ENCODE results near the gene NT5C2. TPM values are rescaled to one million over a fixed set of nuclear protein-coding genes. Genes with fewer than 3 reads are reported as not detected.

The NT5C2 gene
- total and polyA plus RNA-seq, 2 donors (not counting 1 experiment from before 2014, with no cell fraction given): 38.6 to 80.8 TPM

GRCh38 chr10:103078676-103079075 is 114.4 kb downstream of the NT5C2 start:
- H3K9me3 ChIP-seq (ENCODE audit: control extremely low read depth in 1 of 3, control insufficient read depth in 2 of 3, insufficient read depth in 1 of 3, low read length in 2 of 3): no peaks in the 10 kb centered on the region
- H3K9me3 Mint-ChIP-seq (ENCODE audit: insufficient read depth): no peaks in the 10 kb centered on the region
- H3K79me2 ChIP-seq (ENCODE audit: control insufficient read depth, insufficient read depth, low read length): no peaks in the 10 kb centered on the region
- no peak overlapping the region for H2AFZ ChIP-seq (ENCODE audit: insufficient read depth, low read depth, low read length, poor library complexity, severe bottlenecking)
- H3K4me1 ChIP-seq (ENCODE audit: control insufficient read depth in 2 of 2, insufficient read depth in 2 of 2, low read length in 2 of 2): no peaks in the 10 kb centered on the region
- H3K4me3 ChIP-seq (ENCODE audit: control extremely low read depth in 1 of 5, extremely low read depth in 1 of 5, insufficient read depth in 1 of 5, low read depth in 2 of 5, low read length in 4 of 5): no peak overlapping the region
- DNase-seq (no peak), ATAC-seq (ENCODE audit: low read depth) (no peak)
- H3K36me3 ChIP-seq (replicated peaks in 1 of 2; ENCODE audit: control extremely low read depth in 1 of 2, control insufficient read depth in 1 of 2, extremely low read depth in 1 of 2, insufficient read depth in 2 of 2, low read length in 1 of 2): peaks cover 0 to 11% of the 10 kb centered on the region in 2 experiments
- 96% methylated on average over 10 of the region's 14 CpGs for WGBS (ENCODE audit: insufficient coverage)
- H3K4me1 Mint-ChIP-seq: no peaks in the 10 kb centered on the region
- CTCF ChIA-PET: no interaction called here
- no peaks in the 10 kb centered on the region for H3K27me3 Mint-ChIP-seq
- TF ChIP-seq CTCF (IDR thresholded peaks at IDR 0.05) (no peak), EZH2 (IDR thresholded peaks at IDR 0.05; ENCODE audit: borderline replicate concordance, insufficient read depth, low read depth, low read length, poor library complexity, severe bottlenecking) (no peak)
- no peaks in the 10 kb centered on the region for H3K27me3 ChIP-seq (replicated peaks in 1 of 4; ENCODE audit: control extremely low read depth in 1 of 4, control insufficient read depth in 3 of 4, insufficient read depth in 4 of 4, low read length in 3 of 4)
- no peak overlapping the region for H3K9ac ChIP-seq (ENCODE audit: low read length)
- POLR2A ChIA-PET: no interaction called here
- no peak overlapping the region for H3K4me3 Mint-ChIP-seq
- H3K27ac ChIP-seq (ENCODE audit: low read length in 2 of 2): no peak overlapping the region
- no peaks in the 10 kb centered on the region for H4K20me1 ChIP-seq (ENCODE audit: control insufficient read depth, insufficient read depth, low read length, poor library complexity, severe bottlenecking)
- no peak overlapping the region for H3K27ac Mint-ChIP-seq
- intact Hi-C loops (cut with micrococcal nuclease): no loop called here
- H3K4me2 ChIP-seq (replicated peaks; ENCODE audit: low read depth, low read length, poor library complexity, severe bottlenecking): no peak overlapping the region

GRCh38 chr10:103078309-103078615 is 114.8 kb downstream of the NT5C2 start:
- no peaks in the 10 kb centered on the region for H3K79me2 ChIP-seq (ENCODE audit: control insufficient read depth, insufficient read depth, low read length)
- no peak overlapping the region for H3K4me2 ChIP-seq (replicated peaks; ENCODE audit: low read depth, low read length, poor library complexity, severe bottlenecking)
- H3K4me1 ChIP-seq (ENCODE audit: control insufficient read depth in 2 of 2, insufficient read depth in 2 of 2, low read length in 2 of 2): no peaks in the 10 kb centered on the region
- no peak for DNase-seq
- no peak for ATAC-seq (ENCODE audit: low read depth)
- no peak overlapping the region for H3K9ac ChIP-seq (ENCODE audit: low read length)
- no peak overlapping the region for H3K4me3 Mint-ChIP-seq
- no peaks in the 10 kb centered on the region for H3K9me3 ChIP-seq (ENCODE audit: control extremely low read depth in 1 of 3, control insufficient read depth in 2 of 3, insufficient read depth in 1 of 3, low read length in 2 of 3)
- no peaks in the 10 kb centered on the region for H3K9me3 Mint-ChIP-seq (ENCODE audit: insufficient read depth)
- CTCF ChIA-PET: no interaction called here
- no peak overlapping the region for H3K27ac ChIP-seq (ENCODE audit: low read length in 2 of 2)
- H3K27ac Mint-ChIP-seq: no peak overlapping the region
- peaks cover 0 to 11% of the 10 kb centered on the region in 2 experiments for H3K36me3 ChIP-seq (replicated peaks in 1 of 2; ENCODE audit: control extremely low read depth in 1 of 2, control insufficient read depth in 1 of 2, extremely low read depth in 1 of 2, insufficient read depth in 2 of 2, low read length in 1 of 2)
- H3K27me3 Mint-ChIP-seq: no peaks in the 10 kb centered on the region
- TF ChIP-seq EZH2 (IDR thresholded peaks at IDR 0.05; ENCODE audit: borderline replicate concordance, insufficient read depth, low read depth, low read length, poor library complexity, severe bottlenecking): no peak
- TF ChIP-seq CTCF (IDR thresholded peaks at IDR 0.05): no peak
- H3K27me3 ChIP-seq (replicated peaks in 1 of 4; ENCODE audit: control extremely low read depth in 1 of 4, control insufficient read depth in 3 of 4, insufficient read depth in 4 of 4, low read length in 3 of 4): no peaks in the 10 kb centered on the region
- 93% methylated on average over 2 of the region's 3 CpGs for WGBS (ENCODE audit: insufficient coverage)
- no peaks in the 10 kb centered on the region for H3K4me1 Mint-ChIP-seq
- H4K20me1 ChIP-seq (ENCODE audit: control insufficient read depth, insufficient read depth, low read length, poor library complexity, severe bottlenecking): no peaks in the 10 kb centered on the region
- H3K4me3 ChIP-seq (ENCODE audit: control extremely low read depth in 1 of 5, extremely low read depth in 1 of 5, insufficient read depth in 1 of 5, low read depth in 2 of 5, low read length in 4 of 5): no peak overlapping the region
- H2AFZ ChIP-seq (ENCODE audit: insufficient read depth, low read depth, low read length, poor library complexity, severe bottlenecking): no peak overlapping the region
- intact Hi-C loops (cut with micrococcal nuclease): no loop called here
- POLR2A ChIA-PET: no interaction called here

All from B cell (primary cell).